DMS153 treated with DMSO at 0.1 percent for 48 hours (cell line): ENCODE data around the gene CXCL3.
"Not testable (repeated sequence)": the region's sequence is repeated elsewhere in the genome, so short reads cannot be mapped to it uniquely, and the experiment has no call there.

Experiments used
- DNase-seq: peaks from one replicate; lab custom pipeline; 2025; ENCODE audit not compliant: unreplicated experiment; lab: John Stamatoyannopoulos, UW

CXCL3 gene

GRCh38 chr4:74038425-74039314 lies at the start of gene CXCL3:
Gene CXCL3 (minus strand): TSS chr4:74038689. CDS start chr4:74038611, 78 bp downstream.
- DNase-seq, result no peak

- no peak for DNase-seq
Observed at GRCh38 chr4:74087481-74087880, 49.0 kb upstream of the CXCL3 start.

GRCh38 chr4:74085669-74086068 lies 47.2 kb upstream of the CXCL3 start:
- no peak for DNase-seq

GRCh38 chr4:74084984-74085383 lies 46.5 kb upstream of the CXCL3 start:
- no peak for DNase-seq

- DNase-seq, result no peak
Observed at GRCh38 chr4:74083546-74083945, 45.1 kb upstream of the CXCL3 start.

GRCh38 chr4:74081035-74081434 lies 42.5 kb upstream of the CXCL3 start:
- DNase-seq, result no peak

GRCh38 chr4:74080351-74080750 lies 41.9 kb upstream of the CXCL3 start:
- DNase-seq, result not testable (repeated sequence)

GRCh38 chr4:74079024-74079423 lies 40.5 kb upstream of the CXCL3 start:
- not testable (repeated sequence) for DNase-seq

GRCh38 chr4:74073358-74073757 lies 34.9 kb upstream of the CXCL3 start:
- DNase-seq, result no peak

GRCh38 chr4:74072739-74073138 lies 34.2 kb upstream of the CXCL3 start:
- no peak for DNase-seq

- no peak for DNase-seq
Observed at GRCh38 chr4:74067586-74067985, 29.1 kb upstream of the CXCL3 start.

- DNase-seq, result no peak
Observed at GRCh38 chr4:74066232-74066631, 27.7 kb upstream of the CXCL3 start.

- no peak for DNase-seq
Observed at GRCh38 chr4:74065115-74065642, 26.7 kb upstream of the CXCL3 start.

GRCh38 chr4:74063859-74064258 lies 25.4 kb upstream of the CXCL3 start:
- no peak for DNase-seq

- no peak for DNase-seq
Observed at GRCh38 chr4:74062953-74063352, 24.5 kb upstream of the CXCL3 start.

- DNase-seq, result no peak
Observed at GRCh38 chr4:74061430-74061829, 22.9 kb upstream of the CXCL3 start.

- no peak for DNase-seq
Observed at GRCh38 chr4:74059161-74059829, 20.8 kb upstream of the CXCL3 start.

- DNase-seq, result no peak
Observed at GRCh38 chr4:74058048-74058651, 19.7 kb upstream of the CXCL3 start.

- DNase-seq, result no peak
Observed at GRCh38 chr4:74057588-74057987, 19.1 kb upstream of the CXCL3 start.

- DNase-seq, result no peak
Observed at GRCh38 chr4:74056858-74057562, 18.5 kb upstream of the CXCL3 start.
